Esophagus muscularis mucosa (tissue), 2 donors: ENCODE data around the gene TMEM140.

Source experiments
- POLR2A ChIP-seq: fragments of 450-650 bp; IDR thresholded peaks from one replicate; pipeline ENCODE4 v1.6.1; 2017; ENCODE audit warnings: antibody characterized with exemption, moderate library complexity, mild to moderate bottlenecking, low read depth
- POLR2AphosphoS5 ChIP-seq, 2 donors: sonication (generic); formaldehyde crosslinking; IDR thresholded peaks; one replicate each; pipeline ENCODE4 v1.6.1; 2017; ENCODE audit warnings: antibody characterized with exemption in 2 of 2

DNA sequence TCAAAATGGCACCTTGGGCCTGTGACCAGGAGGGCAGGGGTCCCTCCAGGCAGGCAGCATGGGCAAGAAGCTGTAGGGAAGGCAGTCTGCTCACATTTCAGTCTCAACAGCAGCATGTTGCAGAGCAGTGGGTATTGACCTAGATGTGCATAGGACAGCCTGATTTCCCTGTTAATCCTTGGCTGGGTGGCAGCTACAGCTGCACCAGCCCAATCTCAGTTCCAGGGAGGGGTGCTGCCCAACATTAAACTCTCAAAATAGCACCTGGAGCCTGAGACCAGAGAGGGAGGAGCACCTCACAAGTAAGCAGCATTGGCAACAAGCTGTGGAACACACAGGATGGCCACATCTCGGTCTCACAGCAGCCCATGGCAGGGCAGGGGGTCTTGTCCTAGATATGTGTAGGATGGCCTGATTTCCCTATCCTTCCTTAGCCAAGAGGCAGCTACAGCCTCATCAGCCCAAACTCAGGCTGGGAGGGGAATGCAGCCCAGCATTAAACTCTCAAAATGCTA lies 10.3 kb downstream of the TMEM140 start:
- TF ChIP-seq POLR2AphosphoS5 (IDR thresholded peaks at IDR 0.05) (no peak), POLR2A (no peak)
